RPMI7951 (cell line): ENCODE data around the gene SFT2D3. TPM values are rescaled to one million over a fixed set of nuclear protein-coding genes. Genes with fewer than 3 reads are reported as not detected.

Experiments
- DNase-seq: peaks from one replicate; pipeline ENCODE4 v3.0.0-alpha.2; 2012; ENCODE audit warnings: low read depth
- total RNA-seq: library from RNA; depleted of rRNA; stranded (reverse); fragments of >200 nt; shearing (Covaris generic); gene quantifications from 2 replicates; pipeline ENCODE4 v1.2.3, GENCODE V29; 2014

Gene SFT2D3
- total RNA-seq, 1 experiment from 2014 or later = 8.5 TPM

- peak; percentile 17 for DNase-seq
Observed at GRCh38 chr2:127706215-127706990, 5.1 kb downstream of the SFT2D3 start.

GRCh38 chr2:127707890-127708648 lies 6.8 kb downstream of the SFT2D3 start:
- peak; percentile 44 for DNase-seq

GRCh38 chr2:127709336-127709735 lies 8.0 kb downstream of the SFT2D3 start:
- DNase-seq = no peak

GRCh38 chr2:127712999-127713398 lies 11.7 kb downstream of the SFT2D3 start:
- DNase-seq = no peak

- no peak for DNase-seq
Observed at GRCh38 chr2:127713562-127713961, 12.3 kb downstream of the SFT2D3 start.

GRCh38 chr2:127715778-127716449 lies 14.6 kb downstream of the SFT2D3 start:
- no peak for DNase-seq

- no peak for DNase-seq
Observed at GRCh38 chr2:127718271-127718670, 17.0 kb downstream of the SFT2D3 start.

- DNase-seq = no peak
Observed at GRCh38 chr2:127719301-127720218, 18.3 kb downstream of the SFT2D3 start.

GRCh38 chr2:127721311-127721977 lies 20.1 kb downstream of the SFT2D3 start:
- peak; percentile 46 for DNase-seq

GRCh38 chr2:127721978-127722355 lies 20.7 kb downstream of the SFT2D3 start:
- DNase-seq = no peak

GRCh38 chr2:127722807-127723206 lies 21.5 kb downstream of the SFT2D3 start:
- DNase-seq = no peak

- no peak for DNase-seq
Observed at GRCh38 chr2:127726158-127726880, 25.0 kb downstream of the SFT2D3 start.

- DNase-seq = no peak
Observed at GRCh38 chr2:127733113-127733815, 32.0 kb downstream of the SFT2D3 start.

GRCh38 chr2:127733816-127734537 lies 32.7 kb downstream of the SFT2D3 start:
- DNase-seq = no peak

- no peak for DNase-seq
Observed at GRCh38 chr2:127735044-127735443, 33.7 kb downstream of the SFT2D3 start.

- DNase-seq = no peak
Observed at GRCh38 chr2:127735537-127736399, 34.5 kb downstream of the SFT2D3 start.

GRCh38 chr2:127737892-127738291 lies 36.6 kb downstream of the SFT2D3 start:
- no peak for DNase-seq

GRCh38 chr2:127739800-127740199 lies 38.5 kb downstream of the SFT2D3 start:
- DNase-seq = no peak
